Measurements from ENCODE around the gene FAM20B. TPM values are rescaled to one million over a fixed set of nuclear protein-coding genes. Genes with fewer than 3 reads are reported as not detected.

FAM20B gene
- total RNA-seq, 1 experiment from 2014 or later, result 35.4 TPM

DNA sequence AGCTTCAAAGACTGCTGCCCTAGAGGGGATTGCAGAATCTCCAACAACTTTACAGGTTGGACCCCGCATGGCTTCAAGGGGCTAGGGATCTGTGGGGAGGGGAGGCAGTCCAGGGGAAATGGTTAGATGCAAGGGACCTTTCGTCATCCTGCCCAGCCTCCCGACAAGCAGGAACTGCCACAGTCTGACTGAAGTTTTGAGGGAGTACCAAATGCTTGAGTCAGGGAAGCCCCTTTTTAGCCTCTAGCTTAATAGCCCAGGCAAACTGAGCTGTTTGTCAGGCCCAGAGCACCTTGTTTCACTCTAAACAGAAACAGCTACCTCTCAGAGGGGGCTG, 57.3 kb downstream of the FAM20B start:
- no peaks in the 10 kb centered on the region for H4K20me1 ChIP-seq (ENCODE audit: control insufficient read depth, insufficient read depth, insufficient read length)
- Mint-ChIP-seq H3K27ac (no peak overlapping the region), H3K27me3 (ENCODE audit: low read depth) (0 out of 2 replicates have a peak, but pooled peaks cover 2% of the 10 kb centered on the region), H3K9me3 (no peaks in the 10 kb centered on the region), H3K4me1 (peaks cover 27 to 29% of the 10 kb centered on the region in 2 experiments), H3K36me3 (ENCODE audit: insufficient read depth in 1 of 3, low read depth in 3 of 3) (peaks cover 4 to 12% (median 7%) of the 10 kb centered on the region in 3 experiments; a peak in 6 of 7 replicates), H3K4me3 (peak overlapping the region; percentile 76 to 94)
- H3K9me3 ChIP-seq (ENCODE audit: control insufficient read depth, low read depth, low read length), result no peaks in the 10 kb centered on the region
- H3T11ph ChIP-seq (ENCODE audit: low read length), result no peak overlapping the region
- no peak overlapping the region for H3K27ac ChIP-seq (ENCODE audit: insufficient read length, low read depth, low read length)
- no CpG with 5 or more reads among the region's 3 CpGs for WGBS (ENCODE audit: extremely low coverage, insufficient read length, low lambda C conversion rate)
- no peaks in the 10 kb centered on the region for H3K27me3 ChIP-seq (ENCODE audit: insufficient read depth, low read length)
- H3K79me1 ChIP-seq (ENCODE audit: insufficient read depth, low read depth, low read length, poor library complexity, severe bottlenecking), result no peaks in the 10 kb centered on the region
- peaks cover 6% of the 10 kb centered on the region; the same call in 1 of the 2 replicates for H3K4me1 ChIP-seq (ENCODE audit: insufficient read depth, low read length)
- no peak overlapping the region for H2AFZ ChIP-seq (ENCODE audit: low read length)
- peak overlapping the region; percentile 67 for H3K4me2 ChIP-seq (ENCODE audit: insufficient read depth, insufficient read length, low read length)
- no peak overlapping the region for H2BK120ac ChIP-seq (ENCODE audit: low read depth, low read length, poor library complexity, severe bottlenecking)
- H3K56ac ChIP-seq (ENCODE audit: insufficient read length, low read depth, low read length), result no peak overlapping the region
- H3K14ac ChIP-seq (ENCODE audit: insufficient read depth, low read length), result no peak overlapping the region
- no peak overlapping the region for H2AK5ac ChIP-seq (ENCODE audit: insufficient read length, low read length)
- no peak overlapping the region for H3K23ac ChIP-seq (ENCODE audit: insufficient read length, low read depth, low read length)
- H2BK5ac ChIP-seq (ENCODE audit: insufficient read length, low read length), result no peak overlapping the region
- no peak overlapping the region for H2BK20ac ChIP-seq (ENCODE audit: low read depth, low read length, poor library complexity, severe bottlenecking)
- no peak overlapping the region for H3K4ac ChIP-seq (ENCODE audit: low read depth, low read length)
- H4K8ac ChIP-seq (replicated peaks; ENCODE audit: insufficient read length, low read depth, low read length), result no peak overlapping the region
- TF ChIP-seq, protein P1, sequence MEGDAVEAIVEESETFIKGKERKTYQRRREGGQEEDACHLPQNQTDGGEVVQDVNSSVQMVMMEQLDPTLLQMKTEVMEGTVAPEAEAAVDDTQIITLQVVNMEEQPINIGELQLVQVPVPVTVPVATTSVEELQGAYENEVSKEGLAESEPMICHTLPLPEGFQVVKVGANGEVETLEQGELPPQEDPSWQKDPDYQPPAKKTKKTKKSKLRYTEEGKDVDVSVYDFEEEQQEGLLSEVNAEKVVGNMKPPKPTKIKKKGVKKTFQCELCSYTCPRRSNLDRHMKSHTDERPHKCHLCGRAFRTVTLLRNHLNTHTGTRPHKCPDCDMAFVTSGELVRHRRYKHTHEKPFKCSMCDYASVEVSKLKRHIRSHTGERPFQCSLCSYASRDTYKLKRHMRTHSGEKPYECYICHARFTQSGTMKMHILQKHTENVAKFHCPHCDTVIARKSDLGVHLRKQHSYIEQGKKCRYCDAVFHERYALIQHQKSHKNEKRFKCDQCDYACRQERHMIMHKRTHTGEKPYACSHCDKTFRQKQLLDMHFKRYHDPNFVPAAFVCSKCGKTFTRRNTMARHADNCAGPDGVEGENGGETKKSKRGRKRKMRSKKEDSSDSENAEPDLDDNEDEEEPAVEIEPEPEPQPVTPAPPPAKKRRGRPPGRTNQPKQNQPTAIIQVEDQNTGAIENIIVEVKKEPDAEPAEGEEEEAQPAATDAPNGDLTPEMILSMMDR (conservative IDR thresholded peaks at IDR 0.05), result no peak
- H3K18ac ChIP-seq (ENCODE audit: insufficient read length, low read depth, low read length), result no peak overlapping the region
- H2BK15ac ChIP-seq (ENCODE audit: low read depth, low read length), result no peak overlapping the region
- DNase-seq, result no peak
- H3K79me2 ChIP-seq (ENCODE audit: insufficient read depth, low read length), result peaks cover 2% of the 10 kb centered on the region; the same call in 1 of the 2 replicates
- H3K9ac ChIP-seq (ENCODE audit: extremely low read depth, insufficient read length, low read length), result no peak overlapping the region
- no peak overlapping the region for H2BK12ac ChIP-seq (ENCODE audit: insufficient read length, low read depth, low read length)
- peaks cover 16% of the 10 kb centered on the region for H3K23me2 ChIP-seq (ENCODE audit: insufficient read length, low read depth, low read length, poor library complexity, severe bottlenecking)
- H4K5ac ChIP-seq (ENCODE audit: insufficient read length, low read depth, low read length), result no peak overlapping the region
- H4K91ac ChIP-seq (ENCODE audit: insufficient read length, low read depth, low read length), result no peak overlapping the region

Data from H9 (cell line).